ENCODE results near the gene ALDH2.
"Not testable (repeated sequence)": the region's sequence is repeated elsewhere in the genome, so short reads cannot be mapped to it uniquely, and the experiment has no call there.

ALDH2 gene

DNA sequence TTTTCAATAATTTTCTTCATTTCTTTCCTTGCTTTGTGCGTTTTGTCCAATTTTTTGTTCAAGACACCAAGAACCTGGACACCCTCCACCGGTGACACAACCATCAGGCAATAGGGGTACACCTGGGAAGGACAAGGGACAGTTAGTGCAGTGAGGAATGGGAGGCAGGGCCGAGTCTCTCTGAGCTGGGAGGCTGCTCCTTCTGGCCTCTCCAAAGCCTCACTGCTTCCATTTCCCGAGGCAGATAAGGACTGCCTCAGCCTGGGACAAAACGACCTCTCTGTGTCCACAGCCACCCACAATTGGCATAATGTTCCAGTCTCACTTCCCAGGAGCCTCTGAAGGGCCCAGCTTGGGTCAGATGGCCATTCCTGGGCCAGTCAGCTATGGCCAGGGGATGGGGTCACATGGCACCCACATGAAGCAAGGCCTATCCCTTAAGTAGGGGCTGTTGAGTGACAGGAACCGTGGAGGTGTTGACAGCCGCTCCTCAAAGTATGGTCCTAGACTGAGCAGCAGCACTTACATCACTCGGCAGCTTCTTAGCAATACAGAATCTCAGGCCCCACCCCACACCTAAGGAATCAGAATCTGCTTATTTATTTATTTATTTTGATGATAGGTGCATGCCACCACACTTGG is 61.7 kb downstream of the ALDH2 start:
- DNase-seq: no peak

DNA sequence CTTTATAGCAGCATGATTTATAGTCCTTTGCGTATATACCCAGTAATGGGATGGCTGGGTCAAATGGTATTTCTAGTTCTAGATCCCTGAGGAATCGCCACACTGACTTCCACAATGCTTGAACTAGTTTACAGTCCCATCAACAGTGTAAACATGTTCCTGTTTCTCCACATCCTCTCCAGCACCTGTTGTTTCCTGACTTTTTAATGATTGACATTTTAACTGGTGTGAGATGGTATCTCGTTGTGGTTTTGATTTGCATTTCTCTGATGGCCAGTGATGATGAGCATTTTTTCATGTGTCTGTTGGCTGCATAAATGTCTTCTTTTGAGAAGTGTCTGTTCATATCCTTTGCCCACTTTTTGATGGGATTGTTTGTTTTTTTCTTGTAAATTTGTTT is 62.9 kb downstream of the ALDH2 start:
- not testable (repeated sequence) for DNase-seq

DNA sequence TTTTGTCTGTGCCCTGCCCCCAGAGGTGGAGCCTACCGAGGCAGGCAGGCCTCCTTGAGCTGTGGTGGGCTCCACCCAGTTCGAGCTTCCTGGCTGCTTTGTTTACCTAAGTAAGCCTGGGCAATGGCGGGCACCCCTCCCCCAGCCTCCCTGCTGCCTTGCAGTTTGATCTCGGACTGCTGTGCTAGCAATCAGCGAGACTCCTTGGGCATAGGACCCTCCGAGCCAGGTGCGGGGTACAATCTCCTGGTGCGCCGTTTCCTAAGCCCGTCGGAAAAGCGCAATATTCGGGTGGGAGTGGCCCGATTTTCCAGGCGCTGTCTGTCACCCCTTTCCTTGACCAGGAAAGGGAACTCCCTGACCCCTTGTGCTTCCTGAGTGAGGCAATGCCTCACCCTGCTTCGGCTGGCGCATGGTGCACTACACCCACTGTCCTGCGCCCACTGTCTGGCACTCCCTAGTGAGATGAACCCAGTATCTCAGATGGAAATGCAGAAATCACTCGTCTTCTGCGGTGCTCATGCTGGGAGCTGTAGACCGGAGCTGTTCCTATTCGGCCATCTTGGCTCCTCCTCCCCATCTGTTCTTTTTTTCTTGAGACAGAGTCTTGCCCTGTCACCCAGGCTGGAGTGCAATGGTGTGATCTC is 68.1 kb downstream of the ALDH2 start:
- DNase-seq: not testable (repeated sequence)

- DNase-seq: not testable (repeated sequence)
Measured at GRCh38 chr12:111835531-111836181, 68.9 kb downstream of the ALDH2 start.

- no peak for DNase-seq
Measured at GRCh38 chr12:111838353-111838752, 71.6 kb downstream of the ALDH2 start.

- DNase-seq: no peak
Measured at GRCh38 chr12:111840807-111841206, 74.1 kb downstream of the ALDH2 start.

DNA sequence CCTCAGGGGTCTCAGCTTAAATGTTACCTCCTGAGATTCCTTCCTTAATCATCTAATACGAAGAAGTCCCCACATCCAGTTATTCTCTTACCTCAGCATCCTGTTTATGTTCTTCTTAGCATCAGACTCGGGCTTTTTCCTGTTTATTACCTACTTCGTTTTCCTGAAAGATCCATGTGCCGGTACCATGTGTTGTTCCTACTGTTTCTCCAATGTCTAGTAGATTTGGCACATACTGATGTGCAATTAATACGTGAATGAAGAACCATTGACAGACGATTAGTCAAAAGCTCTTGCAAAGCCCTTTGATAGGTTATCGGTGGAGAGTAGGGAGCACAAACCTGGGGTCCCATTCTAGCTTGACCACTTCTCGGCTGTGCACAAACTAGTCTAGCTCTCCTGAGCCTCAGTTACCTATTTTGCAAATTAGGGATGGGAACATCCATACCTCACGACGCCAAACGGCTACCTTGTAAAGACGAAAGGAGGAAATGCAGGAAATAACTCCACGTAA is 74.6 kb downstream of the ALDH2 start:
- no peak for DNase-seq

DNA sequence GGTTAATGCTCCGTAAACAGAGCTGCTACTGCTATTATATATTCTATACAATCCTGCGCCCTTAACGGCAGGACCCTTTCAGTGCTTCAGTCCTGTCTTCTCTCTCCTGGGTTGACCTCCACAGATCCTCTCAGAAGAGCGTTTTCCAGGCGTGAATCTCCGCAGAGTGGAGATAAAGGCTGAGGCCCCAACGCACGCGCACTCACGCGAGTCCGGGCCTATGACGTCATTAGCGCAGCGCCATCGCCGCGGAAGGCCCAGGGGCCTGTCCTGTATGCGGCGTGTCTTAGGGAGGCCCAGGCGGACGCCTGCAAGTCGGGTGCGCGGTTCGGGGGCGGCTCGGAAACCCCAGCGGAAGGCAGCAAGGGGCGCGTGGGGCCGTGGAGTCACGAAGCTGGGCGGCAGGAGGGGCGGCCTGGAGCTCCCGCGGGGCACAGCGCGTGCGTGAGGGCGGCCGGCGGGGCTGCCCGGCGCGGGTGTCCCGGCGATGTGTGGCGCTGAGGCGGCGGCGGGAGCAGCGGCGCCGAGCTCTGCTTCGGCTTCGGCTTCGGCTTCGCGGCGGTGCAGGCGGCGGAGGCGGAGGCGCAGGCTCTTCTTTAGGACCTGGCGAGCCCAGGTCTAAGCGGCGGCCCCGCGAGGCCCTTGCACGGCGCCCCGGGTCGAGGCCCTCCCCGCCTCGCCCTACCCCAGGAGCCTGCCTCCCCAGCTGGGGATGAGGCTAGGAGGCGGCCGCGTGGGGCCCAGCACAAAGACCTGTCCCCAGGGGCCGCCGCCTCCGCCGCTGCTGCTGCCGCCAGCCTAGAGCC is 75.2 kb downstream of the ALDH2 start, which contains the start of gene MAPKAPK5:
TSS of gene MAPKAPK5 (plus strand) at position 479 of the 806 bp plus-strand sequence. CDS start 506 bp downstream, outside the sequence.
- DNase-seq: peak; percentile 96

- DNase-seq: peak; percentile 46
Measured at GRCh38 chr12:111842556-111843396, 76.0 kb downstream of the ALDH2 start.

DNA sequence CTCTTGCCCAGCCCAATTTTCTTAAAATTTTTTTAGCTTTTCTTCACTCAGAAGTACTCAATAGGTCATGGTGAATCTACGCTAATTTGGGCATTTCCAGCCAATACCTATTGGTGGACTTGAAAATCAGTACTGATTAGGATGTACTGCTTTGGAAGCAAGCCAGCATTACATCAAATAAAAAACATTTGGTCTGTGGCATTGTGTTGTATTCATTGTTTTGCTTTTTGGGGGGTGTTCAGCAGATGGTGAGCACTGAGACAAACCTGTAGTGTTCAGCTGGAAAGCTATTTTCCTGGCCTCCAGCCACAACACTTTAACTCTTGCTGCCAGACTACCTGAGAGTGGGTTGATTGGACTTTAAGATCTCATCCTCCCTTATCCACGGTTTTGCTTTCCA is 79.3 kb downstream of the ALDH2 start:
- DNase-seq: no peak

- no peak for DNase-seq
Measured at GRCh38 chr12:111850526-111850925, 83.8 kb downstream of the ALDH2 start.

- no peak for DNase-seq
Measured at GRCh38 chr12:111858186-111858585, 91.5 kb downstream of the ALDH2 start.

- DNase-seq: no peak
Measured at GRCh38 chr12:111858778-111859177, 92.0 kb downstream of the ALDH2 start.

DNA sequence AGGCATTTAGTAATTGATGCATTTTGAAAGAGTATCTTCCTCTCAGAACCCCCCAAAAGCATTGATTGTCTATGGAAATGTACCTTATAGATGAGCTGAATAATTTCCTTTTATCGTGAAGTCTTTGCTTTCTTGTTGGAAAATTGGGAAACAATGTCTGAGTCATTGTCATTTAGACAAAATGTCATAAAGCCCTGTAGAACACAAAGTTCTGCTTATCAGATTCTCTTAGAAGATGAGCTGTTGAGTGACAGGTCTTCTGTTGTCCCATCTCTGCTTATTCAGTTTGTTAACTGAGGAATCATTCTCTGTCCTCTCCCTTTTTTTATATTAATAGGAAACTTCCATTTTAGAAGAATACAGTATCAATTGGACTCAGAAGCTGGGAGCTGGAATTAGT is 98.2 kb downstream of the ALDH2 start:
- no peak for DNase-seq
